ENCODE data around the gene DHRS1. TPM values are rescaled to one million over a fixed set of nuclear protein-coding genes. Genes with fewer than 3 reads are reported as not detected.

The DHRS1 gene
- total and polyA plus RNA-seq, 9 of the 15 experiments (the other 6 are each of a cell fraction or from before 2014, with no cell fraction given) = 7.3 to 33.6 (median 13.3) TPM

DNA sequence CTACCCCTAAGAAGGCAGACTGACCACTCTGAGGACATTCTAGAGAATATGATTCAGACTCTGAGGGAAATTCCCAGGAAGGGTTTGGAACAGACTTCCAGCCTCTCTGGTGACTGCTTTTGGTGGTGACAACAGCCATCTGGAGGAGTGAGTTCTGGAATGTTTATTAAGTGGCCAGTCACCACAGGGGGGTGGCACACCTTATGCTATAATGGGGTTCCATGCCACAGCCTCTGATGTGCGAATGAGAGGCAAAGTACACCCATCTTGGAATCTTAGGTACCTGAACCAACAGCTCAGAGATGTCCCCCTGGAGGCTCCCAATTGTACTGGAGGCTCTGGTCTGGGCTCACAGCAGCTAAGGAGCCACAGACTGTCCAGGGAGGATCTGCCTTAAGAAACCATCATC is 47.7 kb downstream of the DHRS1 start:
- no peaks in the 10 kb centered on the region for H3K9me1 ChIP-seq (ENCODE audit: control insufficient read depth, insufficient read depth, low read length)
- BruUV-seq (replicated peaks) = no TSS peak
- no peaks in the 10 kb centered on the region for H3K79me2 ChIP-seq (ENCODE audit: control insufficient read depth, insufficient read depth, low read length)
- no peaks in the 10 kb centered on the region for H3K27me3 ChIP-seq (ENCODE audit: control insufficient read depth in 2 of 2, insufficient read depth in 2 of 2, low read length in 2 of 2)
- H3K4me1 ChIP-seq (replicated peaks in 1 of 2; ENCODE audit: control insufficient read depth in 2 of 2, insufficient read depth in 2 of 2, low read length in 2 of 2) = peaks cover 15 to 24% of the 10 kb centered on the region in 2 experiments; a peak in 4 of 5 replicates
- no peaks in the 10 kb centered on the region; the same call in 1 of the 3 replicates for H3K36me3 ChIP-seq (ENCODE audit: control insufficient read depth, insufficient read depth, low read length)
- CTCF ChIA-PET (ENCODE audit: low intra/inter-chr PET ratio) = no interaction called here
- POLR2A ChIA-PET = interaction anchor here (2.0 kb wide), 1 partner anchor 9 kb away, joined by 10 read pairs; the partner anchor contains the start of gene TINF2
- H4K20me1 ChIP-seq (replicated peaks; ENCODE audit: control insufficient read depth, insufficient read depth, low read length) = no peaks in the 10 kb centered on the region
- WGBS (ENCODE audit: insufficient coverage, low coverage, missing lambda C conversion rate) = 85% methylated on average over 1 of the region's 1 CpG
- no peaks in the 10 kb centered on the region for H3K9me3 ChIP-seq (replicated peaks; ENCODE audit: control insufficient read depth, insufficient read depth, low read depth, low read length)
- DNase-seq (ENCODE audit: extremely low read depth in 1 of 4, low spot score in 3 of 4) (no peak), FAIRE-seq (no peak), ATAC-seq (no peak)
- no peak overlapping the region for H2AFZ ChIP-seq (ENCODE audit: low read depth, low read length)
- H3K4me2 ChIP-seq (ENCODE audit: insufficient read depth, low read length) = no peak overlapping the region
- H3K9ac ChIP-seq (ENCODE audit: insufficient read depth in 1 of 2, low read depth in 2 of 2, low read length in 2 of 2) = no peak overlapping the region
- in situ Hi-C loops (cut with MboI) = no loop called here
- no peak overlapping the region for H3K4me3 ChIP-seq
- H3K27ac ChIP-seq (ENCODE audit: extremely low read depth, low read depth, low read length) = no peak overlapping the region
- intact Hi-C loops (cut with micrococcal nuclease) = no loop called here
- no peak for TF ChIP-seq PHF8 (IDR thresholded peaks at IDR 0.05; ENCODE audit: borderline replicate concordance, low read length)
- TF ChIP-seq DACH1 (IDR thresholded peaks at IDR 0.05; ENCODE audit: partially characterized antibody) = no peak
- TF ChIP-seq, protein P1, sequence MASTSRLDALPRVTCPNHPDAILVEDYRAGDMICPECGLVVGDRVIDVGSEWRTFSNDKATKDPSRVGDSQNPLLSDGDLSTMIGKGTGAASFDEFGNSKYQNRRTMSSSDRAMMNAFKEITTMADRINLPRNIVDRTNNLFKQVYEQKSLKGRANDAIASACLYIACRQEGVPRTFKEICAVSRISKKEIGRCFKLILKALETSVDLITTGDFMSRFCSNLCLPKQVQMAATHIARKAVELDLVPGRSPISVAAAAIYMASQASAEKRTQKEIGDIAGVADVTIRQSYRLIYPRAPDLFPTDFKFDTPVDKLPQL (IDR thresholded peaks at IDR 0.05; ENCODE audit: extremely low read depth, insufficient read length) = no peak
- TF ChIP-seq GATA2 (CRISPR knock-in tag; IDR thresholded peaks at IDR 0.05) = no peak
- no peak for TF ChIP-seq PTRF (tag; IDR thresholded peaks at IDR 0.05)
- TF ChIP-seq ZNF174 (CRISPR knock-in tag; IDR thresholded peaks at IDR 0.05) = no peak
- no peak for TF ChIP-seq ZNF224 (CRISPR knock-in tag; IDR thresholded peaks at IDR 0.05)
- TF ChIP-seq, protein P2, sequence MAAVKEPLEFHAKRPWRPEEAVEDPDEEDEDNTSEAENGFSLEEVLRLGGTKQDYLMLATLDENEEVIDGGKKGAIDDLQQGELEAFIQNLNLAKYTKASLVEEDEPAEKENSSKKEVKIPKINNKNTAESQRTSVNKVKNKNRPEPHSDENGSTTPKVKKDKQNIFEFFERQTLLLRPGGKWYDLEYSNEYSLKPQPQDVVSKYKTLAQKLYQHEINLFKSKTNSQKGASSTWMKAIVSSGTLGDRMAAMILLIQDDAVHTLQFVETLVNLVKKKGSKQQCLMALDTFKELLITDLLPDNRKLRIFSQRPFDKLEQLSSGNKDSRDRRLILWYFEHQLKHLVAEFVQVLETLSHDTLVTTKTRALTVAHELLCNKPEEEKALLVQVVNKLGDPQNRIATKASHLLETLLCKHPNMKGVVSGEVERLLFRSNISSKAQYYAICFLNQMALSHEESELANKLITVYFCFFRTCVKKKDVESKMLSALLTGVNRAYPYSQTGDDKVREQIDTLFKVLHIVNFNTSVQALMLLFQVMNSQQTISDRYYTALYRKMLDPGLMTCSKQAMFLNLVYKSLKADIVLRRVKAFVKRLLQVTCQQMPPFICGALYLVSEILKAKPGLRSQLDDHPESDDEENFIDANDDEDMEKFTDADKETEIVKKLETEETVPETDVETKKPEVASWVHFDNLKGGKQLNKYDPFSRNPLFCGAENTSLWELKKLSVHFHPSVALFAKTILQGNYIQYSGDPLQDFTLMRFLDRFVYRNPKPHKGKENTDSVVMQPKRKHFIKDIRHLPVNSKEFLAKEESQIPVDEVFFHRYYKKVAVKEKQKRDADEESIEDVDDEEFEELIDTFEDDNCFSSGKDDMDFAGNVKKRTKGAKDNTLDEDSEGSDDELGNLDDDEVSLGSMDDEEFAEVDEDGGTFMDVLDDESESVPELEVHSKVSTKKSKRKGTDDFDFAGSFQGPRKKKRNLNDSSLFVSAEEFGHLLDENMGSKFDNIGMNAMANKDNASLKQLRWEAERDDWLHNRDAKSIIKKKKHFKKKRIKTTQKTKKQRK (IDR thresholded peaks at IDR 0.05; ENCODE audit: borderline replicate concordance, low read depth, low read length) = no peak
- TF ChIP-seq PHTF2 (CRISPR knock-in tag; IDR thresholded peaks at IDR 0.05) = no peak
- no peak for TF ChIP-seq RHOXF2B (CRISPR knock-in tag; conservative IDR thresholded peaks at IDR 0.05)
- no peak for TF ChIP-seq ID3 (CRISPR knock-in tag; IDR thresholded peaks at IDR 0.05)
- no peak for TF ChIP-seq ID3 (tag; IDR thresholded peaks at IDR 0.05)
- TF ChIP-seq SMARCA4 (IDR thresholded peaks at IDR 0.05) = no peak
- TF ChIP-seq KAT7 (CRISPR knock-in tag; IDR thresholded peaks at IDR 0.05; ENCODE audit: borderline replicate concordance) = no peak
- TF ChIP-seq ZC3H8 (IDR thresholded peaks at IDR 0.05) = no peak
- TF ChIP-seq, protein P3, sequence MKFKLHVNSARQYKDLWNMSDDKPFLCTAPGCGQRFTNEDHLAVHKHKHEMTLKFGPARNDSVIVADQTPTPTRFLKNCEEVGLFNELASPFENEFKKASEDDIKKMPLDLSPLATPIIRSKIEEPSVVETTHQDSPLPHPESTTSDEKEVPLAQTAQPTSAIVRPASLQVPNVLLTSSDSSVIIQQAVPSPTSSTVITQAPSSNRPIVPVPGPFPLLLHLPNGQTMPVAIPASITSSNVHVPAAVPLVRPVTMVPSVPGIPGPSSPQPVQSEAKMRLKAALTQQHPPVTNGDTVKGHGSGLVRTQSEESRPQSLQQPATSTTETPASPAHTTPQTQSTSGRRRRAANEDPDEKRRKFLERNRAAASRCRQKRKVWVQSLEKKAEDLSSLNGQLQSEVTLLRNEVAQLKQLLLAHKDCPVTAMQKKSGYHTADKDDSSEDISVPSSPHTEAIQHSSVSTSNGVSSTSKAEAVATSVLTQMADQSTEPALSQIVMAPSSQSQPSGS (CRISPR knock-in tag; IDR thresholded peaks at IDR 0.05) = no peak
- TF ChIP-seq DLX4 (CRISPR knock-in tag; IDR thresholded peaks at IDR 0.05) = no peak

Measured in K562 (cell line).